Measurements from ENCODE around the gene SRXN1.

The SRXN1 gene

GRCh38 chr20:638579-638978, 14.4 kb downstream of the SRXN1 start:
- TF ChIP-seq, protein P1, sequence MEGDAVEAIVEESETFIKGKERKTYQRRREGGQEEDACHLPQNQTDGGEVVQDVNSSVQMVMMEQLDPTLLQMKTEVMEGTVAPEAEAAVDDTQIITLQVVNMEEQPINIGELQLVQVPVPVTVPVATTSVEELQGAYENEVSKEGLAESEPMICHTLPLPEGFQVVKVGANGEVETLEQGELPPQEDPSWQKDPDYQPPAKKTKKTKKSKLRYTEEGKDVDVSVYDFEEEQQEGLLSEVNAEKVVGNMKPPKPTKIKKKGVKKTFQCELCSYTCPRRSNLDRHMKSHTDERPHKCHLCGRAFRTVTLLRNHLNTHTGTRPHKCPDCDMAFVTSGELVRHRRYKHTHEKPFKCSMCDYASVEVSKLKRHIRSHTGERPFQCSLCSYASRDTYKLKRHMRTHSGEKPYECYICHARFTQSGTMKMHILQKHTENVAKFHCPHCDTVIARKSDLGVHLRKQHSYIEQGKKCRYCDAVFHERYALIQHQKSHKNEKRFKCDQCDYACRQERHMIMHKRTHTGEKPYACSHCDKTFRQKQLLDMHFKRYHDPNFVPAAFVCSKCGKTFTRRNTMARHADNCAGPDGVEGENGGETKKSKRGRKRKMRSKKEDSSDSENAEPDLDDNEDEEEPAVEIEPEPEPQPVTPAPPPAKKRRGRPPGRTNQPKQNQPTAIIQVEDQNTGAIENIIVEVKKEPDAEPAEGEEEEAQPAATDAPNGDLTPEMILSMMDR (IDR thresholded peaks at IDR 0.05; ENCODE audit: extremely low read depth, missing control alignments) = no peak
- no peak for DNase-seq (ENCODE audit: low spot score)

- no peak for DNase-seq (ENCODE audit: low spot score)
- TF ChIP-seq, protein P1 (IDR thresholded peaks at IDR 0.05; ENCODE audit: extremely low read depth, missing control alignments) = no peak
These were observed 15.4 kb downstream of the SRXN1 start for GRCh38 chr20:637559-637958.

DNA sequence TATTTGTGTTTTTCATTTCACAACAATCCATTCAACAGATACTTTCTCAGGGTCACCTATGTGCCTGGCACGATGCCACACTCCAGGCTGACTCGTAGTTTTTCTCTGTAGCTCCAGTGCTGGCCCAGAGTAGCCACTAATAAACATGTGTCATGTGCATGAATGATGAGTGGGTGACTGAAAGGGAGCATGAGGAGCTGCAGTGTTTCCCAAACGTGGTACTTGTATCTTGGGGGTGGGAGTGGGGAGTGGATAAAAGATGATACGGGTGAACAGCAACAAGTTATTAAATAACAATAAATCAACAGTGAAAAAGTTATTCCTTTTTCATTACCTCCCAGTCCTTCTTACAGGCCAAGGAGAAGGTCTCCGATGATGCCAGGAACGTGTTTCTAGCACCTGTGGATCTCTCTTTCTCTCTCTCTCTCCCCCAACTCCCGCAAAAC, 17.1 kb downstream of the SRXN1 start:
- TF ChIP-seq, protein P1 (IDR thresholded peaks at IDR 0.05; ENCODE audit: extremely low read depth, missing control alignments) = no peak
- DNase-seq (ENCODE audit: low spot score) = no peak

- no peak for DNase-seq (ENCODE audit: low spot score)
- TF ChIP-seq, protein P1 (IDR thresholded peaks at IDR 0.05; ENCODE audit: extremely low read depth, missing control alignments) = no peak
These were observed 17.7 kb downstream of the SRXN1 start for GRCh38 chr20:635028-635892.

DNA sequence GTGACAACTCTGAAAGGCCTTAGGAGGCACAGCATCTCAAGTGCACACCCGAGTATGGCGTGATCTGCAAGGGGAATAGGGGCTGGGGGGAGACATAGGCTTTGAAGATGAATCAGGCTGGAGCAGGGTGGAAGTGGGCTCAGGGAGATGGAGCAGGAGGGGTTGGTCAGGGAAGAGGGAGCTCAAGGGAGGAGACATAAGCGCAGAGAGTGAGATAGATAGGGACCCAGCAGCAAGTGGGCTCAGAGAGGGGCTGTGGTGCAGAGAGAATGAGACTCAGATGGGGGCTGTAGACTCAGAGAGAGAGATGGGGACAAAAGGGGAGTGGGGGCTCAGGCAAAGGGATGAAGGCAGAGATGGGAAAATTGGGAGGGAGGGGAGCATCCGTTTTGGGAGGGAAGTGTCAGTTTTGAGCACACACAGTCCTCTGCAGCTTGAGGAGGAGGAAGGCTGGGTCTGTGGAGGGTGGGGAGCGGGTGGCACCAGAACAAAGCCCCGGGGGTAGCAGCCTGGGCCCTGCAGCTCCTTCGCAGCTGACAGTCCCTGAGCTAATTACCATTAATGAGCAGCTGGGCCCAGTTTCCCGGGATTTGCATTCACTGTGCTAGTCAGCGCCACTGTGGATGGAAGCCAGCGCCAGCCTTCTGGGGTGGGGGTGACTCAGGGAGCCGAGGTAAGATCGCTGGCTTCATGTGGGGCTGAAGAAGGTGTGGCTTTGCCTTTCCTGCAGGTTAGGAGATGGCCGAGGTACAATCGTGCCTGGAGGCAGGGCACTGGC, 18.7 kb downstream of the SRXN1 start:
- DNase-seq (ENCODE audit: low spot score) = no peak
- TF ChIP-seq, protein P1 (IDR thresholded peaks at IDR 0.05; ENCODE audit: extremely low read depth, missing control alignments) = no peak

DNA sequence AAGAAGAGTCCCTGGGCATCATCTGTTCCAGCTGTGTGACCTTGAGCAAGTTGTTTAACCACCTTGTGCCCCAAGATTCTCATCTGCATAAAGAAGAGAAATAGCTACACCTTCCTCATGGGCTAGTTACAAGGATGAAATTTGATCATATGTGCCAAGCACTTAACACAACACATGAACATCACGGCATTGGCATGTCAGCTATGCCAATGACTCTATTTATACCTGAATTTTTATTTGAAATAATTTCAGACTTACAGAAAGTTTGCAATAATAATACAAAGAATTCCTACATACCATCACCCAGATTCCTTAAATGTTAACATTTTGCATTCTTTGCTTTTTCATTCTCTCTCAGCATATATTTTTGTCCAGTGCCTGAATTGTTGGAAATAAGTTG, 21.9 kb downstream of the SRXN1 start:
- TF ChIP-seq, protein P1 (IDR thresholded peaks at IDR 0.05; ENCODE audit: extremely low read depth, missing control alignments) = no peak
- no peak for DNase-seq (ENCODE audit: low spot score)

DNA sequence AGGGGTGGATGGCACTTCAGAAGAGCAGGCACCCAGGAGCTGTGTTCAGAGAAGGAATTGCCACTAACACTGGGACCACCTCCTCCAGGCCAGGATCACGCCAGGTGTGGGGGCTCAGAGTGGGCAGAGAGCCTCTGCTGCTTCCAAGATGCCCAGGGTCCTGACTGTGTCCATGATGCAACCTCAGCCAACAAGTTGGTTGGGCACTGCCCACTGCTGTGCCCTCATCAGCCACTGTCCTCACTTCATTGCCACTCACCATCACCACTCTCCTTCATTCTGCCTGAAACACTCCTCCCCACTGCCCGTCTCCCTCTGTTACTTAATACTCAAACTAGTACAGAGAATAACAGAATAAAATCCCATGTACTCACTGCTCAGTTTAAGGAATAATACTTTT, 26.4 kb downstream of the SRXN1 start:
- no peak for DNase-seq (ENCODE audit: low spot score)
- TF ChIP-seq, protein P1 (IDR thresholded peaks at IDR 0.05; ENCODE audit: extremely low read depth, missing control alignments) = no peak
